Measurements from ENCODE around the gene PCSK6. TPM values are rescaled to one million over a fixed set of nuclear protein-coding genes. Genes with fewer than 3 reads are reported as not detected.

PCSK6 gene
- total RNA-seq, 1 experiment from 2014 or later, result 2.9 TPM

DNA sequence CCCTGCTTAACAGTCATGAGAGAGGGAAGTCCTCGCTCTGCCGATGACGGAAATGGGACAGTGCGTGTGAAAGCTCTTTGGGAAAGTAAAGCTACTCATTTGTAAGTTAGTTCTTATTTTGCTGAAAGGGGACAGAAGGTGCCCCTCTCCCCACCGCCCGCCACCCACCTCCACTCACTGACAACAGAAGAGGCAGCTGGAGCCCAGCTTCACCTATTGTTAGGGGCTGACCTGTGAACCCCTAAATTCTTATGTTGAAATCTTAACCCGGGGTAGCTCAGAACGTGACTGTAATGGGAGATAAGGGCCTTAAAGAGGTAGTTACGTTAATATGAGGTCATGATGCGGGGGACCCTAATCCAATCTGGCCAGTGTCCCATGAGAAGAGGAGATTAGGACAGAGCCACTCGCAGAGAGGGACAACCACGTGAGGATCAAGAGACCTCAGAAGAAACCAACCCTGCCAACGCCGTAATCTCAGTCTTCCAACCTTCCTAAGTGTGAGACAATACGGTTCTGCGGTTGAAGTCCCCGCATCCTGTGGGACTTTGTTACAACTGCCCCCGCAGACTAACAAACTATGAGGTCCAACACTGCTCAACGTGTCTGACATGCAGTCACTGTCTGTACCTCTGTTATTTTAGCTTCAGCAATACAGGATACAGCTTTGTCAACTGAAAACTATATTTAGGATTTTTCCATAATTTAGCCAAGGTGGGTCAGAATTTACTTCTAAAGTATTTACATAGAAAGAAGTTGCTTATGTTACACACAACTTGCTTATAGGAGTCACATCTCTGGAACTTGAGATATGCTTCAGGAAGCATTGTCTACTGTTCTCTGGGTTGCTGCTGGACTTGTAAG is 51.7 kb downstream of the PCSK6 start (continued):
- TF ChIP-seq, protein P1, sequence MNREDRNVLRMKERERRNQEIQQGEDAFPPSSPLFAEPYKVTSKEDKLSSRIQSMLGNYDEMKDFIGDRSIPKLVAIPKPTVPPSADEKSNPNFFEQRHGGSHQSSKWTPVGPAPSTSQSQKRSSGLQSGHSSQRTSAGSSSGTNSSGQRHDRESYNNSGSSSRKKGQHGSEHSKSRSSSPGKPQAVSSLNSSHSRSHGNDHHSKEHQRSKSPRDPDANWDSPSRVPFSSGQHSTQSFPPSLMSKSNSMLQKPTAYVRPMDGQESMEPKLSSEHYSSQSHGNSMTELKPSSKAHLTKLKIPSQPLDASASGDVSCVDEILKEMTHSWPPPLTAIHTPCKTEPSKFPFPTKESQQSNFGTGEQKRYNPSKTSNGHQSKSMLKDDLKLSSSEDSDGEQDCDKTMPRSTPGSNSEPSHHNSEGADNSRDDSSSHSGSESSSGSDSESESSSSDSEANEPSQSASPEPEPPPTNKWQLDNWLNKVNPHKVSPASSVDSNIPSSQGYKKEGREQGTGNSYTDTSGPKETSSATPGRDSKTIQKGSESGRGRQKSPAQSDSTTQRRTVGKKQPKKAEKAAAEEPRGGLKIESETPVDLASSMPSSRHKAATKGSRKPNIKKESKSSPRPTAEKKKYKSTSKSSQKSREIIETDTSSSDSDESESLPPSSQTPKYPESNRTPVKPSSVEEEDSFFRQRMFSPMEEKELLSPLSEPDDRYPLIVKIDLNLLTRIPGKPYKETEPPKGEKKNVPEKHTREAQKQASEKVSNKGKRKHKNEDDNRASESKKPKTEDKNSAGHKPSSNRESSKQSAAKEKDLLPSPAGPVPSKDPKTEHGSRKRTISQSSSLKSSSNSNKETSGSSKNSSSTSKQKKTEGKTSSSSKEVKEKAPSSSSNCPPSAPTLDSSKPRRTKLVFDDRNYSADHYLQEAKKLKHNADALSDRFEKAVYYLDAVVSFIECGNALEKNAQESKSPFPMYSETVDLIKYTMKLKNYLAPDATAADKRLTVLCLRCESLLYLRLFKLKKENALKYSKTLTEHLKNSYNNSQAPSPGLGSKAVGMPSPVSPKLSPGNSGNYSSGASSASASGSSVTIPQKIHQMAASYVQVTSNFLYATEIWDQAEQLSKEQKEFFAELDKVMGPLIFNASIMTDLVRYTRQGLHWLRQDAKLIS (CRISPR knock-in tag; IDR thresholded peaks at IDR 0.05; ENCODE audit: borderline replicate concordance), result no peak
- TF ChIP-seq, protein P2, sequence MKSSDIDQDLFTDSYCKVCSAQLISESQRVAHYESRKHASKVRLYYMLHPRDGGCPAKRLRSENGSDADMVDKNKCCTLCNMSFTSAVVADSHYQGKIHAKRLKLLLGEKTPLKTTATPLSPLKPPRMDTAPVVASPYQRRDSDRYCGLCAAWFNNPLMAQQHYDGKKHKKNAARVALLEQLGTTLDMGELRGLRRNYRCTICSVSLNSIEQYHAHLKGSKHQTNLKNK (CRISPR knock-in tag; IDR thresholded peaks at IDR 0.05), result no peak
- TF ChIP-seq ETV6 (CRISPR knock-in tag; IDR thresholded peaks at IDR 0.05) (no peak), FOXK1 (CRISPR knock-in tag; IDR thresholded peaks at IDR 0.05) (no peak), ZNF317 (CRISPR knock-in tag; IDR thresholded peaks at IDR 0.05; ENCODE audit: borderline replicate concordance, low read depth) (no peak), NR2C2 (CRISPR knock-in tag; IDR thresholded peaks at IDR 0.05) (no peak), RELA (CRISPR knock-in tag; IDR thresholded peaks at IDR 0.05; ENCODE audit: borderline replicate concordance) (no peak), ZNF263 (CRISPR knock-in tag; IDR thresholded peaks at IDR 0.05; ENCODE audit: low read depth) (no peak)
- TF ChIP-seq, protein P3, sequence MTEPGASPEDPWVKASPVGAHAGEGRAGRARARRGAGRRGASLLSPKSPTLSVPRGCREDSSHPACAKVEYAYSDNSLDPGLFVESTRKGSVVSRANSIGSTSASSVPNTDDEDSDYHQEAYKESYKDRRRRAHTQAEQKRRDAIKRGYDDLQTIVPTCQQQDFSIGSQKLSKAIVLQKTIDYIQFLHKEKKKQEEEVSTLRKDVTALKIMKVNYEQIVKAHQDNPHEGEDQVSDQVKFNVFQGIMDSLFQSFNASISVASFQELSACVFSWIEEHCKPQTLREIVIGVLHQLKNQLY (CRISPR knock-in tag; IDR thresholded peaks at IDR 0.05), result no peak
- TF ChIP-seq, protein P4, sequence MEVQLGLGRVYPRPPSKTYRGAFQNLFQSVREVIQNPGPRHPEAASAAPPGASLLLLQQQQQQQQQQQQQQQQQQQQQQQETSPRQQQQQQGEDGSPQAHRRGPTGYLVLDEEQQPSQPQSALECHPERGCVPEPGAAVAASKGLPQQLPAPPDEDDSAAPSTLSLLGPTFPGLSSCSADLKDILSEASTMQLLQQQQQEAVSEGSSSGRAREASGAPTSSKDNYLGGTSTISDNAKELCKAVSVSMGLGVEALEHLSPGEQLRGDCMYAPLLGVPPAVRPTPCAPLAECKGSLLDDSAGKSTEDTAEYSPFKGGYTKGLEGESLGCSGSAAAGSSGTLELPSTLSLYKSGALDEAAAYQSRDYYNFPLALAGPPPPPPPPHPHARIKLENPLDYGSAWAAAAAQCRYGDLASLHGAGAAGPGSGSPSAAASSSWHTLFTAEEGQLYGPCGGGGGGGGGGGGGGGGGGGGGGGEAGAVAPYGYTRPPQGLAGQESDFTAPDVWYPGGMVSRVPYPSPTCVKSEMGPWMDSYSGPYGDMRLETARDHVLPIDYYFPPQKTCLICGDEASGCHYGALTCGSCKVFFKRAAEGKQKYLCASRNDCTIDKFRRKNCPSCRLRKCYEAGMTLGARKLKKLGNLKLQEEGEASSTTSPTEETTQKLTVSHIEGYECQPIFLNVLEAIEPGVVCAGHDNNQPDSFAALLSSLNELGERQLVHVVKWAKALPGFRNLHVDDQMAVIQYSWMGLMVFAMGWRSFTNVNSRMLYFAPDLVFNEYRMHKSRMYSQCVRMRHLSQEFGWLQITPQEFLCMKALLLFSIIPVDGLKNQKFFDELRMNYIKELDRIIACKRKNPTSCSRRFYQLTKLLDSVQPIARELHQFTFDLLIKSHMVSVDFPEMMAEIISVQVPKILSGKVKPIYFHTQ (CRISPR knock-in tag; IDR thresholded peaks at IDR 0.05), result no peak

DNA sequence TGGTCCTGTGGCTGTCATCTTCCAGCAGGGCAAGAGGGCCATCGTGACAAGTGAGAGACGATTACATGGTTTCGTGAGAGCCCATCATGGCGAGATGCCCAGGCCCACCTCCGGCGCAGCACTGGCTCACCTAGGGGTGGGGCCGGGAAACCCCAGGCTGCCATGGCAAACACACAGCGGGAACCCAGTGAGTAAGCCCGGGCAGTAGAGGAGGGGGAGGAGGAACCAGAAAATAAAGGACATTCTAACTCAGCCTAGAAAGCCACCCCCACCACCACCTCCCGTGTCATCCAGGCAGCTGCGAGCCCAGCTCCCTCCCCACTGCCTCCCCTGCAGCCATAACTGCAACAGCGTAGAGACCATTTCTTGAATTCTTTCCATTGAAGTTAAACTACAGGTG is 52.3 kb downstream of the PCSK6 start:
- ChIA-PET POLR2A (no interaction called here), CTCF (no interaction called here)
- no peak for DNase-seq (ENCODE audit: low spot score)
- Mint-ChIP-seq H3K36me3 (no peaks in the 10 kb centered on the region), H3K9me3 (no peaks in the 10 kb centered on the region), H3K27ac (no peak overlapping the region), H3K4me1 (peaks cover 6% of the 10 kb centered on the region), H3K4me3 (no peak overlapping the region), H3K27me3 (ENCODE audit: low read depth) (no peaks in the 10 kb centered on the region; the same call in 1 of the 2 replicates)
- ATAC-seq, result no peak
- TF ChIP-seq, protein P5, sequence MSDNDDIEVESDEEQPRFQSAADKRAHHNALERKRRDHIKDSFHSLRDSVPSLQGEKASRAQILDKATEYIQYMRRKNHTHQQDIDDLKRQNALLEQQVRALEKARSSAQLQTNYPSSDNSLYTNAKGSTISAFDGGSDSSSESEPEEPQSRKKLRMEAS (CRISPR knock-in tag; IDR thresholded peaks at IDR 0.05), result no peak
- TF ChIP-seq ZNF232 (CRISPR knock-in tag; IDR thresholded peaks at IDR 0.05) (no peak), PRRX2 (CRISPR knock-in tag; IDR thresholded peaks at IDR 0.05) (no peak), MXD4 (CRISPR knock-in tag; IDR thresholded peaks at IDR 0.05; ENCODE audit: borderline replicate concordance) (no peak), NR1H2 (CRISPR knock-in tag; IDR thresholded peaks at IDR 0.05) (no peak), ZNF317 (CRISPR knock-in tag; IDR thresholded peaks at IDR 0.05; ENCODE audit: borderline replicate concordance, low read depth) (no peak), FOXP1 (CRISPR knock-in tag; IDR thresholded peaks at IDR 0.05; ENCODE audit: borderline replicate concordance) (no peak), NR3C1 (CRISPR knock-in tag; conservative IDR thresholded peaks at IDR 0.05; ENCODE audit: low read depth) (no peak)
- TF ChIP-seq, protein P6, sequence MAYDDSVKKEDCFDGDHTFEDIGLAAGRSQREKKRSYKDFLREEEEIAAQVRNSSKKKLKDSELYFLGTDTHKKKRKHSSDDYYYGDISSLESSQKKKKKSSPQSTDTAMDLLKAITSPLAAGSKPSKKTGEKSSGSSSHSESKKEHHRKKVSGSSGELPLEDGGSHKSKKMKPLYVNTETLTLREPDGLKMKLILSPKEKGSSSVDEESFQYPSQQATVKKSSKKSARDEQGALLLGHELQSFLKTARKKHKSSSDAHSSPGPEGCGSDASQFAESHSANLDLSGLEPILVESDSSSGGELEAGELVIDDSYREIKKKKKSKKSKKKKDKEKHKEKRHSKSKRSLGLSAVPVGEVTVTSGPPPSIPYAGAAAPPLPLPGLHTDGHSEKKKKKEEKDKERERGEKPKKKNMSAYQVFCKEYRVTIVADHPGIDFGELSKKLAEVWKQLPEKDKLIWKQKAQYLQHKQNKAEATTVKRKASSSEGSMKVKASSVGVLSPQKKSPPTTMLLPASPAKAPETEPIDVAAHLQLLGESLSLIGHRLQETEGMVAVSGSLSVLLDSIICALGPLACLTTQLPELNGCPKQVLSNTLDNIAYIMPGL (CRISPR knock-in tag; IDR thresholded peaks at IDR 0.05), result no peak
- TF ChIP-seq, protein P7, sequence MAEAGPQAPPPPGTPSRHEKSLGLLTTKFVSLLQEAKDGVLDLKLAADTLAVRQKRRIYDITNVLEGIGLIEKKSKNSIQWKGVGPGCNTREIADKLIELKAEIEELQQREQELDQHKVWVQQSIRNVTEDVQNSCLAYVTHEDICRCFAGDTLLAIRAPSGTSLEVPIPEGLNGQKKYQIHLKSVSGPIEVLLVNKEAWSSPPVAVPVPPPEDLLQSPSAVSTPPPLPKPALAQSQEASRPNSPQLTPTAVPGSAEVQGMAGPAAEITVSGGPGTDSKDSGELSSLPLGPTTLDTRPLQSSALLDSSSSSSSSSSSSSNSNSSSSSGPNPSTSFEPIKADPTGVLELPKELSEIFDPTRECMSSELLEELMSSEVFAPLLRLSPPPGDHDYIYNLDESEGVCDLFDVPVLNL (CRISPR knock-in tag; IDR thresholded peaks at IDR 0.05; ENCODE audit: borderline replicate concordance, low read depth), result no peak
- TF ChIP-seq, protein P2 (CRISPR knock-in tag; IDR thresholded peaks at IDR 0.05), result no peak
- TF ChIP-seq, protein P8, sequence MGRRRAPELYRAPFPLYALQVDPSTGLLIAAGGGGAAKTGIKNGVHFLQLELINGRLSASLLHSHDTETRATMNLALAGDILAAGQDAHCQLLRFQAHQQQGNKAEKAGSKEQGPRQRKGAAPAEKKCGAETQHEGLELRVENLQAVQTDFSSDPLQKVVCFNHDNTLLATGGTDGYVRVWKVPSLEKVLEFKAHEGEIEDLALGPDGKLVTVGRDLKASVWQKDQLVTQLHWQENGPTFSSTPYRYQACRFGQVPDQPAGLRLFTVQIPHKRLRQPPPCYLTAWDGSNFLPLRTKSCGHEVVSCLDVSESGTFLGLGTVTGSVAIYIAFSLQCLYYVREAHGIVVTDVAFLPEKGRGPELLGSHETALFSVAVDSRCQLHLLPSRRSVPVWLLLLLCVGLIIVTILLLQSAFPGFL (CRISPR knock-in tag; IDR thresholded peaks at IDR 0.05; ENCODE audit: borderline replicate concordance), result no peak
